ENCODE measurements around the gene ACCSL.

The ACCSL gene

GRCh38 chr11:44018829-44019228 lies 29.0 kb upstream of the ACCSL start:
- no peak for FAIRE-seq

GRCh38 chr11:44024977-44025376 lies 22.8 kb upstream of the ACCSL start:
- peak; percentile 18 for FAIRE-seq

GRCh38 chr11:44025727-44026126 lies 22.1 kb upstream of the ACCSL start:
- no peak for FAIRE-seq

- FAIRE-seq, result no peak
These were observed 19.4 kb upstream of the ACCSL start for GRCh38 chr11:44028401-44028800.

GRCh38 chr11:44028816-44029506 lies 18.8 kb upstream of the ACCSL start:
- no peak for FAIRE-seq

GRCh38 chr11:44029507-44029845 lies 18.3 kb upstream of the ACCSL start:
- no peak for FAIRE-seq

GRCh38 chr11:44029977-44030911 lies 17.5 kb upstream of the ACCSL start:
- FAIRE-seq, result peak; percentile 82

- FAIRE-seq, result no peak
These were observed 16.8 kb upstream of the ACCSL start for GRCh38 chr11:44030996-44031395.

- no peak for FAIRE-seq
These were observed 16.2 kb upstream of the ACCSL start for GRCh38 chr11:44031549-44031948.

- FAIRE-seq, result no peak
These were observed 15.3 kb upstream of the ACCSL start for GRCh38 chr11:44032299-44033085.

- no peak for FAIRE-seq
These were observed 14.3 kb upstream of the ACCSL start for GRCh38 chr11:44033411-44033850.

GRCh38 chr11:44033856-44034255 lies 13.9 kb upstream of the ACCSL start:
- no peak for FAIRE-seq

- FAIRE-seq, result no peak
These were observed 13.1 kb upstream of the ACCSL start for GRCh38 chr11:44034639-44035038.

- peak; percentile 64 for FAIRE-seq
These were observed 10.7 kb upstream of the ACCSL start for GRCh38 chr11:44036811-44037657.

GRCh38 chr11:44037658-44037998 lies 10.2 kb upstream of the ACCSL start:
- FAIRE-seq, result no peak

- FAIRE-seq, result no peak
These were observed 4.6 kb upstream of the ACCSL start for GRCh38 chr11:44043157-44043556.

- FAIRE-seq, result no peak
These were observed 1.6 kb upstream of the ACCSL start for GRCh38 chr11:44046182-44046581.

- FAIRE-seq, result no peak
These were observed 483 bp upstream of the ACCSL start for GRCh38 chr11:44047298-44047697.

- no peak for FAIRE-seq
These were observed 2.1 kb downstream of the ACCSL start for GRCh38 chr11:44049832-44050231.

GRCh38 chr11:44051171-44051570 lies 3.4 kb downstream of the ACCSL start:
- FAIRE-seq, result no peak

GRCh38 chr11:44057340-44057739 lies 9.6 kb downstream of the ACCSL start:
- FAIRE-seq, result no peak

GRCh38 chr11:44058275-44058674 lies 10.5 kb downstream of the ACCSL start:
- no peak for FAIRE-seq

Measured in endometrium (tissue), 2 donors.